Measurements from ENCODE around the gene UBALD2. TPM values are rescaled to one million over a fixed set of nuclear protein-coding genes. Genes with fewer than 3 reads are reported as not detected.
A peak's percentile ranks its signal among the peaks of the same experiment; 100 is the strongest.
"Not testable (repeated sequence)": the region's sequence is repeated elsewhere in the genome, so short reads cannot be mapped to it uniquely, and the experiment has no call there.

Gene UBALD2
- polyA plus RNA-seq, 5 donors, result 20.4 to 47.9 (median 25.2) TPM

- no peak for DNase-seq
Observed at GRCh38 chr17:76276069-76276431, 10.9 kb downstream of the UBALD2 start.

DNA sequence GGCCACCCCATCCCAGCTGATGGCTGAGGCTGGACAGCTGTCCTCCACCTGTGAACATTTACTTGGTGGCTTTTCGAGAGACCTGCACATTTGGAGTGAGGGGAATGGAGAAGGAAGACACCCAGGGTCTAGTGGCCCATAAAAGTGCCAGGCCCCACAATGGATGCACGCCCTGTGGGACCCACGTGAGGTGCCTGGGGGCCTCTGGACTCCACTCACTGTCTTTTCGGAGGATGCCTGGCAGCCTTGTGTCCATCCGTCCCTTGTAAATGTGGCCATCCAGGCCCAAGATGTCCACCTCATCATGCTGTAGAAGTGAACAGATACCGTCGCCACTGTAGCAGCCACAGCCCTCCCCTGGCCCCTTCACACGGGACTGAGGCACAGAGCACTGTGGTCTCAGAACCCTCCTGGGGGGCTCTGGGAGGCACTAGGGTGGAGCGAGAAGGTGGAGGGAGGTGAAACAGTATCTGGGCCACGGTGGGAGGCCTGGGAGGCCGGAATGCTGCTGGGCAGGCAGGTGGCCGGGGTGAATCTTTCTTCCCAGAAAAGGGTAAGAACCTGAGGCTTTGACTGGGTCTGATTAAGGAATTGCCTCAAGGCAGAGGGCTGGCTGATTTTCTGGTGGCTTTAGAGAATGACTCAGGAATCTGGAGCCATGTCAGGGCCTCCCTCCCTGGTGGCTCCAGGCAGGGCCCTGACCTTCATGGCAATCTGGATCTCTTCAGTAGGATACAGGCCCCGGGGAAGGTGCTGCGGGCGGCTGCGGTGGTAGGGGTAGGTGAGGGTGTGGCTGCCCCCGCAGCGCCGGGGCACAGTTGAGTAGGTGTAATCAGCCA is 11.5 kb downstream of the UBALD2 start:
- DNase-seq, result no peak

DNA sequence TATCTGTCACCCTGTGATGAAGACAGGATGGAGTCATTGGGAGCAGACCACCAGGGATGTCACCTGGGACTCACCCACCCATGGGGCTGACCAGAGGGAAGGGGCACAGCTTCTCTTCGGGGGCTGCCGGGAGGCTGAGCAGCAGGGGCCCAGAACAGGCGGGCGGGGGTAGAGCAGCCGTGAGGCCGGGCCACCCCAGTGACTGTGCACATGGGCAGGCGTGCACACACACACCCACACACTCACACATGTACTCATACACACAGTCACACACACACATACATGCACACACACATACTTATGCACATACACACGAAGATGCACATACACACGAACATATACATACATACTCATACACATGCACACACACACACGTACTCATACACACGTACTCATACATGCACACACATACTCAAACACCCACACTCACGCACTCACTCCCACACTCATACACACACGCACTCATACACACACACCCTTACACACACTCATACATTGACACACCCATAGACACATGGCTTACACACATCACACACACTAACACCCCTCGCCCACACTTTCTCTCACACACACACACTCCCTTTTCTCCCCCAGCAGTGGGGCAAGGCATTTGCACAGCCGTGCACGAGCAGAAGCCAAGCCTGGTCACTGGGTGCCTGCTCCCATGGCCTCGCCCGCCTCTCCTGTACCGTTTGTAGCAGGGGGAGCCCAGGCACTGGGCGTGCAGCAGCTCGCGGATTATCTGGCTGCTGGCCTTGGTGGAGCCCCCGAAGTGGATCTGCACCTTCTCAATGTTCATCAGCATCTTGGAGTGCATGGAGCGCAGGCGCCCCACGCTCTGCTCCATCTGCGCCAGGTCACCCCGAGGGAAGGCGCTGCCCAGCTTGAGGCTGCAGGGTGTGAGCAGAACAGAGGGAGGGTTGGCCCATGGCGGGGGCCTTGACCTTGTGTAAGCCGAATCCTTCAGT is 12.4 kb downstream of the UBALD2 start:
- no peak for DNase-seq

- DNase-seq, result no peak
Observed at GRCh38 chr17:76278268-76278908, 13.2 kb downstream of the UBALD2 start.

DNA sequence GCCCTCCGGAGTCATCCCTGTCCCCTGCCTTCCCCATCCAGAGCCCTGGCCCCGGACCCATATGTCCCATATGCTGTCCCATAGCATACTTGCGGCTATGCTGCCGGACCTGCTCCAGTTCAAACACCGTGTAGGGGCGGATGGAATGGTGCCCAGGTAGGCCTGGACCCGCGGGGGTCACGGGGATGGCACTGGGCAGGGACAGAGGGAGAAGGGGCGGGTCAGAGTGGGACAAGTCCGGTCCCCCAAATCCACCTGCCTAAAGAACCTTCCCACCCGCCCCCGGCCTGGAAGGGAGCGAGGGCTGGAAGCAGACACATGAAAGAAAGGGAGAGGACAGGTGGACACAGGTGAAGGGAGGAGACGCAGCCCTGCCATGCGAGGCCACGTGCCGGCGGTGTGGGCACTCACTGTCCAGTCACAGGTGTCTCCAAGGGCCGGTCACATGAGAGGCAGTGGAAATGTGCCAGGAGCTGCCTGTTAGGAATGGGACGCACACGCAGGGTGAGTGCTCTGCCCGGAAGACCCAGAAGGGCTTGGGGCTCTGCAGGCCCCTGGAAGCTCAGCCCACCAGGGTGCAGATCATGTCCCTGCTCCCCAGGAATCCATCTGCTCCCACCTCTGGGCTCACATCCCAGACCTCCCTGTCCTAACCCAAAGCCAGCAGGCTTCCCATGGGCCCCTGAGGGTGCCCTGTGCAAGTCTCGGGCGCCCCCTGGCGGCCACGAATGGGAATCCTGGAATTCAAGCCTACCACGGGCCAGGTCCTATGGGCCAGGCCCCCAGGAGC is 14.0 kb downstream of the UBALD2 start:
- DNase-seq, result peak; percentile 76 to 84

GRCh38 chr17:76279742-76280287 is 14.7 kb downstream of the UBALD2 start:
- DNase-seq, result no peak

GRCh38 chr17:76280650-76281049 is 15.5 kb downstream of the UBALD2 start:
- DNase-seq, result no peak

- DNase-seq, result no peak
Observed at GRCh38 chr17:76281573-76282371, 16.6 kb downstream of the UBALD2 start.

- DNase-seq, result no peak
Observed at GRCh38 chr17:76292567-76292966, 27.4 kb downstream of the UBALD2 start.

DNA sequence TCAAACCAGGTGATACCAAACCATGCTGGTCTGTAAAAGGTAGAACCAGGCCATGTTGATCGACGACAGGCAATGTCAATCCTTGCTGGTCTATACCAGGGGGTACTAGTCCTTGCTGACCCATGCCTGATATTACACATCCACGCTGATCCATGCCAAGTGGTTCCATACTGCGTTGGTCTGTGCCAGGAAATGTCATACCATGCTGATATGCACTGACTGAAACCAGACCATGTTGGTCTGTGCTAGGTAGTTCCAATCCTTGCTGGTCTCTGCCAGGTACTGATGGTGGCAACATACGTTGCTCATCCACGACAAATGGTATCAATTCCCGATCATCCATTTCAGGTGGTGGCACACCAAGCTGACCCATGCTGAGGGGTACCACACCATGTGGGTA is 28.0 kb downstream of the UBALD2 start:
- no peak for DNase-seq

DNA sequence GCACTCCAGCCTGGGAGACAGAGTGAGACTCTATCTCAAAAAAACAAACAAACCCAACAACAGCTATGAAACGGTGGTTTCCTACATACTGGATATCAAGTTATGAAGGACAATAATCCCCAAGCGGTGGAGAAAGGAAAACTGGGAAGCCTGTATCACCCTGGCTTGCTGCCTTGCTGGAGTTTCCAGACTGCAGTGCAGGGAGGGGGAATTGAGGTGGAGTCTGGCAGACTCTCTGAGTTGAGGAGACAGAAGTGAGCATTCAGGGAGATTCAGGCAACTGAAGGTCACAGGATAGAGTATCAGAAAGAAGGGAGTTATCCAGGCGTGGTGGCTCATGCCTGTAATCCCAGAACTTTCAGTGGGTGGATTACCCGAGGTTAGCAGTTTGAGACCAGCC is 31.0 kb downstream of the UBALD2 start:
- DNase-seq, result no peak

DNA sequence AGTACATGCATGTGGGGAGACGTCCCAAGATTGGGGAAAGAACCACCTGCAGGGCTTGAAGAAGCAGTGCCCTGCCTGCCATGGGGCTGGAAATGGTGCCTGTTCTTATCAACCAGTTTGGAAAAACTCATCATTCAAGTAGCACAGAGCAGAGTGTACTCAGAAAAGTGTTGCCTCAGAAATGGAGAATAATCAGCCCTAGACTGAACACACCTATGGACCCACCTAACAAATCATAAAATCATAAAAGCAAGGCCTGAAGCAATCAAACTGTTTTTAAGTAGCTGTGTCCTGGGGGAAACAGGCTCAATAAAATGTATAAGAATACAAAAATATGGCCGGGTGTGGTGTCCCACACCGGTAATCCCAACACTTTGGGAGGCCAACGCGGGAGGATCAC is 31.7 kb downstream of the UBALD2 start:
- DNase-seq, result no peak

DNA sequence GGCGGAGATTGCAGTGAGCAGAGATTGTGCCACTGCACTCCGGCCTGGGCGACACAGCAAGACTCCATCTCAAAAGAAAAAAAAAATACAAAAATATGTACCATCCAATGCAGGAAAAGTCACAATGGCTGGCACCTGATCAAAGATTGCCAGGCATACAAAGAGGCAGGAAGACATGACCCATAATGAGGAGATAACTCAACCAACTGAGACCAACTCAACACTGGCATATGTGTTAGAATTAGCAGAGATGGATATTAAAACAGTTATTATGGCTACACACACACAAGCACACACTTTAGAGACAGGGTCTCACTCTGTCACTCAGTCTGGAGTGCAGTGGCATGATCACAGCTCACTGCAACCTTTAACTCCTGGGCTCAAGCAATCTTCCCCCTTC is 32.3 kb downstream of the UBALD2 start:
- no peak for DNase-seq

DNA sequence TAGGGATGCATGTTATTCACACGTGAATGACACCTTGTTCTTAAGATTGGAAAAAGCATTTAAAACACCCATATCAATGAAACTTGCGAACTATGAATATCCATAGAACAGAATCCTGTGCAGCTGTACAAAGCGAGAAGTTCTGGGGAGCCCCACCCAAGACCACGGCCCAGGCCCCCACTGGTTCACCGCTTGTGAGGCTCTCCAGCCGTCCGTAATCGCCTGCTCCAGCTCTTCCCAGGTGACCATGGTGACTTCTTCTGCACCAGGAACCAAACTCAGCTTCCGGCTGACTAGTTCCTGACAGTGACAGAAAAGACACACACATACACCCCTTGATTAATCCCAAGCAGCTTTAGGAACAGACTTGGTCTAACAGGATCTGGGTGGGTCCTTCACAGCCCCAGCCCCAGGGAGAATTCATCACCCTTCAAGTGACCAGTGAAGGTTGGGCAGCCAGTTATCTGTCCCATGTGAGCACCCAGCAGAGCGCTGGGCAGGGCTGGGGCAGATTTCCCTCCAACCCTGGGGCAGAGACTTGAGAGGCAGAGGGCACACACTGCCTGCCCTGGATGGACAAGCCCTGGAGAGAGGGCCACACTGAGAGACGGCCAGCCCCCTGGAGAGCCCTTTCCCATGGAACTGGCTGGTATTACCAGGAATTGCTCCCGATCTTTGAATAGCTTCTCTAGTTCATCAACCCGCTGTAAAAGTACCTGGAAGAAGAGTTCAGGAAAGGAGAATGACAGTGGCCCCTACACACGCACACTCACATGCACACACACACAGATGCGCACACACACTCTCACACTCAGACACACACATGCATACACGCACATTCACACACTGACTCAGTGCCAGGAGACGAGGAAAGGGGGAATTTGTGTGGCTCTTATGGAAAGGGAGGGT is 39.3 kb downstream of the UBALD2 start:
- DNase-seq, result no peak

GRCh38 chr17:76305135-76305454 is 39.9 kb downstream of the UBALD2 start:
- DNase-seq, result not testable (repeated sequence)

DNA sequence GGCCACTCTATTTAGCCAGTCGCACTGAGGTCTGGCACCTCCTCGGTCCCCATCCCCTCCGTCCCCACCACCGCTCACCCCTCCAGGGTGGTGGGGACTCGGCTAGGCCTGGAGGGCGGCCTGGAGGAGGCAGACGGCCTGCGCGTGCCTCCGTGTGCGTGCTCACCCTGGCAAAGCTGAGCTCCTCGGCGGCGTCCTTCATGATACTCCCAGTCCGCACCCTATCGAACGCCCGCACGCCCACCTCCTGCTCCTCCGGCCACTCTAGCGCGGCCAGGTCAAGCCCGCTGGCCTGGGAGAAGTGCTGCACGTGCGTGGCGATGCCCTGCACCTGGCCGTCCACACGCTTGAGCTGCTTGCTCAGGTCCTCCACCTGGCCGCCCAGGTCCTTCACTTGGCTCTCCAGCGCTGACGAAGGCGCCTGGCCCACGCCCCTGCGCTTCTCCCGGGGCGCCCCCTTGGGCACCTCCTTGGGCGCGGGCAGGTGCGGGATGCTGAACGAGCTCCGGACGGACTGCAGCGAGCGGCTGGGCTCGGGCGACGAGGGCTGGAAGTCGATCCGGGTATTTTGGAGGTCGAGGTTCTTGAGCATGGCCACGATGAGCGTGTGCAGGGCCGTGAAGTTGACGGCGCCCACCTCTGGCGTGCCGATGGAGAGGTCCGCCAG is 42.3 kb downstream of the UBALD2 start:
- DNase-seq, result no peak

- no peak for DNase-seq
Observed at GRCh38 chr17:76307966-76308338, 42.8 kb downstream of the UBALD2 start, which contains the start of gene QRICH2. QRICH2 (minus strand) TSS chr17:76308276; CDS start chr17:76307998, 278 bp downstream.

DNA sequence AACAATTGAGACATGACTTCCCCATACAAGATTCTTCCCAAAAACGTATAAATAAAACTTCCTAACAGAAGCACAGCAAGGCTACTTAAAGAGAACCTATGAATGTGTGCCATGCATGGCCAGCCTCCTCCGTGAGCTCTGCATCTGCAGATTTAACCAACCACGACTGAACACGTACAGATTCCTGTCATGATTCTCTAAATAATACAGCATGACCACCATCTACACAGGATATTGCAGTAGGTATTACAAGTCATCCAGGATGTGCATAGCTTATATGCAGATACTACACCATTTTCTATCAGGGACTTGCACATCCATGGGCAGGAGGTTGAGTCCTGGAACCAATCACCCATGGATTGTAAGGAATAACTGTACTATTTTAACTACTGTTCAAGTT is 44.3 kb downstream of the UBALD2 start:
- no peak for DNase-seq

- no peak for DNase-seq
Observed at GRCh38 chr17:76312735-76313134, 47.6 kb downstream of the UBALD2 start.
